Lung microvascular endothelial cell (primary cell): ENCODE results near the gene C1orf159. TPM values are rescaled to one million over a fixed set of nuclear protein-coding genes. Genes with fewer than 3 reads are reported as not detected.

Experiments used
- DNase-seq, 2 donors: peaks; one replicate each; pipeline versions ENCODE4 v3.0.0 to v3.0.0-alpha.2; 2010; ENCODE audit warnings: low read depth in 2 of 2
- total RNA-seq: library from RNA; depleted of rRNA; stranded (reverse); fragments of >200 nt; gene quantifications from 2 replicates; pipeline ENCODE4 v1.2.1, GENCODE V29; 2014

C1orf159 gene
- total RNA-seq, 1 donor from 2014 or later = 4.8 TPM

DNA sequence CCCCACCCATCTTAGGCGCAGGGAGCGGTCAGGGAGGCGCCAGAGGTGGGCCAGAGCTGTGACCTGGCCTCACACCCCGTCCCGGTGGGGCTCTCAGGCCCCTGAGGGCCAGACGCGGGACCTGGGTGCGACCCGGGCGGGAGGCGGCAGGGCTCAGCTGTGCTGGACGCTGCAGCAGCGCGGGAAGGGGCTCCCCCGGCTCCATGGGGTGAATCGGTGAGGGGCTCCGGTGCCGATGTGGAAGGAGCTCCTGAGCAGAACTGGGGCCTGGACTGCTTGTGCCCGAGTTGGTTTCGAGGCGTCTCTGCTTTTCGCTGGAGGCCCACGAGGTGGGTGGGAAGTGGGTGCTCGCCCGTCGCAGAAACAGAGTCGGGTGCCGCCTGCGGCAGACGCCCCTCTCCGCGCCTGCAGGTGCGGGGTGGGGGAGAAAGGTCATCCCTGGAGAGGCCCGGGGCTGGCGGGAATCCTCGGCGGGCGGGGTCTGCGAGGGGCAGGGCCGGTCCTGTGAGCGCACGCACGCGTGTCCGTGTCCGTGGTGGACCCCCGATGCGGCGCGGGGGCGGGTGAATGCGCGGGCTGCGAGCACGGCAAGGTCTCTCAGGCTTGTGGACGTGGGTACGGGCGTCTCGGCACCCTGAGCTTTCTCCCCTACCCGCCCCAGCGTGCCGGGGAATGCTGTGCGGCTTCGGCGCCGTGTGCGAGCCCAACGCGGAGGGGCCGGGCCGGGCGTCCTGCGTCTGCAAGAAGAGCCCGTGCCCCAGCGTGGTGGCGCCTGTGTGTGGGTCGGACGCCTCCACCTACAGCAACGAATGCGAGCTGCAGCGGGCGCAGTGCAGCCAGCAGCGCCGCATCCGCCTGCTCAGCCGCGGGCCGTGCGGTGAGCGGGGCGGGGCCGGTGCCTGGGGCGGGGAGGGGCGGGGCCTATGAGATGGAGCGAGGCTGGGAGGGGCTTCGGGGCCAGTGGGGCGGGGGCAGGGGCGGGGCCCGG is 75.6 kb downstream of the C1orf159 start:
- DNase-seq = peak; percentile 90 to 94

GRCh38 chr1:1039145-1039910 is 76.6 kb downstream of the C1orf159 start:
- no peak for DNase-seq

GRCh38 chr1:1038694-1039093 is 77.2 kb downstream of the C1orf159 start:
- no peak for DNase-seq

- DNase-seq = no peak
Observed at GRCh38 chr1:1037366-1038327, 78.2 kb downstream of the C1orf159 start.

DNA sequence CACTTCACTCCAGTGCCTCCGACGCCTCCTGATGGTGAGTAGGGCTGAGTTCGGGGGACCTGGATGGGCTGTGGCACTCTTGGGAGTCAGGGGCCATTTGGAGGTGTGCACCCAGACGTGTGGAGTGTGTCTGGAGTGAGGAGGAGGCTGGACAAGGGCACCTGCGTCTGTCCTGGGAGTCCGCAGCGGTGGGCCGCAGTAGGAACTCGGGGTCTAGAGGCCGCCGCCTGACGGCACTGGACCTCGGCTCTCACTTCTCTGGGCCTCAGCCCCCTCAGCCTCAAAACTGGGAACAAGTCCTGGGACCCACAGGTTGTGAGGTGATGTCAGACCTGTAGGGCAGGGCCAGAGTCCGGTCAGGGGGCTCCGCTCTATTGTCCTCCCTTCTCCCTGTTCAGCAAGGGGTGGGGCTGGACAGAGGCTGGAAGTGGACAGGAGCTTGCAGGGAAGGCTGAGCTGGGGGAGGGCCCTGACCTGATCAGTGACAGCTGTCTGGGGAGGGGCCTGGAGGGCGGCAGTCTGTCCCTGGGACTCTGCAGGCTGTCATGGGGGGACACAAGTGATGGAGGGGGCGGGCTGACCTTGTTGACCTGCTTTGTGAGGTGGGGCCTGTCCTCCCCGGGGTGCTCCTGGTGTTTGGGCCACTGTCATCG is 80.5 kb downstream of the C1orf159 start:
- no peak for DNase-seq

DNA sequence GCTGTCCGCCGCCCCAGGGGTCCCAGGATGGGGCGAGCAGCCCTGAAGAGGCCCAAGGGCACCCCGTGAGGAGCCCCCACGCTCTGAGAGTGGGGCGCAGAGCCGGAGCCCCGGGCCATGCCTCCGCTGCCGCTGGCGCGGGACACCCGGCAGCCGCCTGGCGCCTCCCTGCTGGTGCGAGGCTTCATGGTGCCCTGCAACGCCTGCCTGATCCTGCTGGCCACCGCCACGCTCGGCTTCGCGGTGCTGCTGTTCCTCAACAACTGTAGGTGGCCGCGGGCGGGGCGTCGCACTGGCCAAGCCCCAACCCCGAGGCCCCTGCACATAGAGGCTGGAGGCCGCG is 81.5 kb downstream of the C1orf159 start:
- no peak for DNase-seq

DNA sequence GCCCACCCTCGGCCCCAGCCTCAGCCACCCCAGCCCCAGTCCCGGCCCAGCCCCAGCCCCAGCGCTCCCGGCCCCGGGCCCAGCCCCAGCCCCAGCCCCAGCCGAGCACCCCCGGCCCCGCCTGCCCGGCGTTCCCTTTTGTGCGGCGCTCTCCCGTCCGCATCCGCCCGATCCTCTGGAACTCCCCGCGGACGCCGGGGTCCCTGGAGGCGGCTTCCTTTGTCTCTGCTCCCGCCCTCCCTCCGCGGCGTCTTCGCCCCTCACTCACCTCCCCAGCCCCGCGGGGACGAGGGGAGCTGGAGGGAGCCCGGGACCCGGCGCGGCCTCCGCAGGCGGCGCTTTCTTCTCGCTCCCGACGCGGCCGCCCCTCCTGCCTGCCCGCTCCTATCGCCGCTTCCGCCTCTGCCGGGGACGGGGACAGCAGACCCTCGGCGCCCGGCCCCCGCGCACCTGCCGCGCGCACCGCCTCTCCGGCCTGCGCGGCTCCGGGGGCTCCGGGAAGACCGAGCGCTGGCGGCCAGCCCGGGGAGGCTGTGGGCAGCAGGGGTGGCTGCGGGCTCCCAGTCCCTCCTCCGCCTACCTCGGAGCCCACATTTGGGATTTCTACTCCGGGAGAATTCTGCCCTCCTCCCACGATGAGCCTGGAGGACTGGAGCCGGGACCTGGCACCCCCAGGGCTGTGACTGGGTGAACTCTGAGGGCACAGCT is 82.0 kb downstream of the C1orf159 start:
- DNase-seq = no peak

DNA sequence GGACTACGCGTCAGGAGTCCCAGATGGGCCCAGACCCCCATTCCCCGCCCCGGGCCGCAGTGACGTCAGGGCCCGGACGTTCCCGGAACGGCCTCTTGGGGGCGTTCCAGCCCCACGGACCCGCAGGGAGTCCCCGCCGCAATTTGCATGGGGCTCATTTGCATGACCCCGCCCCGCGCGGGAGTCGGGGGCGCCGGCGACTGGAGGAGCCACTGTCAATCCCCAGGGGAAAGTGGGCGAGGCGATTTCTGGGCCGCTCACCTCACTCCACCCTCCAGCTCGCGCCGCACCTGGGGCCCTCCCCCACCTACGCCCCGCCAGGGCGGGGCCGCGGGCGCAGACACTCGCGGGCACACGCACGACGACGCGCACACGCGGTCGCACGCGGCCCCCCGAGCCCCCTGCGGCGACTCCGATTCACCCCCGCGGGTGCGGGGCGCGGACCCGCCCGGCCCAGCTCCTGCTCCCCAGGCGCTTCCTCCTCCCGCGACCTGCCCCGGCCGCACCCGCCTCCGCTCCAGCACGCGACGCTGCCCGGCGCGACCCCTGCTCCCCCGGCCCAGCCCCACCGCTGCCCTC is 82.8 kb downstream of the C1orf159 start:
- peak; percentile 60 to 87 for DNase-seq

DNA sequence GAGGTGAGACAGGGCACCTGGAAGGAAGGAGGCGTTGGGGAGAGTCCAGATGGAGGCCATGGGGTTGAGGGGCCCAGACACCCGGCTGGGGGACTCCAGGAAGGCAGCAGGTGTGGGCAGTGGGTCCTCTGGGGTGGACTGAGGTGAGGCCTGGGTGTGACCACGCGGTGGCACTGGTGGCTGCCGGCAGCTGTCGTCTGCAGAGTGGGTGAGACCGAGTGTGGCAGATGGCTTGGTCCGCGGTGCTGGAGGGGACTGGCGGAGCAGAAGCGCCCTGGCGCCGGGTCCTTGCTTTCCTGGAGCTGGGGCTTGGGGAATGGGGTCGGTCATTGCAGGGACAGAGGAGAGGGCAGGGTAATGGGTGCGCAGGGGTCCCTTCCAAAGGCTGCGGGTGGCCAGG is 83.5 kb downstream of the C1orf159 start:
- peak in 1 of 2 donors; percentile 43 for DNase-seq

Other genes with a start within 250 kb of the C1orf159 start
- not detected in 2 replicates for gene SAMD11, start 192.2 kb downstream of the C1orf159 start, total RNA-seq
- gene NOC2L, start 156.8 kb downstream of the C1orf159 start, total RNA-seq = 51.4 and 58.3 TPM in 2 replicates
- gene KLHL17, start 155.5 kb downstream of the C1orf159 start, total RNA-seq = 2.2 and 3.6 TPM in 2 replicates
- gene PLEKHN1, start 149.6 kb downstream of the C1orf159 start, total RNA-seq = under 0.01 and 0.22 TPM in 2 replicates
- not detected in 2 replicates for gene PERM1, start 134.0 kb downstream of the C1orf159 start, total RNA-seq
- 23.3 and 24.8 TPM in 2 replicates for gene HES4, start 116.0 kb downstream of the C1orf159 start, total RNA-seq
- gene ISG15, start 102.6 kb downstream of the C1orf159 start, total RNA-seq = 109 TPM in 2 replicates
- gene AGRN, start 96.0 kb downstream of the C1orf159 start, total RNA-seq = 35.7 and 53.8 TPM in 2 replicates
- gene RNF223, start 41.8 kb downstream of the C1orf159 start, total RNA-seq = not detected in 2 replicates
- gene TTLL10, start 57.8 kb upstream of the C1orf159 start, total RNA-seq = not detected in 2 replicates
- 0.22 and 0.60 TPM in 2 replicates for gene TNFRSF18, start 90.5 kb upstream of the C1orf159 start, total RNA-seq
- gene TNFRSF4, start 98.1 kb upstream of the C1orf159 start, total RNA-seq = 1.5 and 4.2 TPM in 2 replicates
- gene SDF4, start 115.9 kb upstream of the C1orf159 start, total RNA-seq = 59.3 and 93.5 TPM in 2 replicates
- 14.8 and 30.4 TPM in 2 replicates for gene B3GALT6, start 116.1 kb upstream of the C1orf159 start, total RNA-seq
- 0.20 and 0.22 TPM in 2 replicates for gene C1QTNF12, start 130.6 kb upstream of the C1orf159 start, total RNA-seq
- gene UBE2J2, start 157.8 kb upstream of the C1orf159 start, total RNA-seq = 28.1 and 34.9 TPM in 2 replicates
- gene SCNN1D, start 164.3 kb upstream of the C1orf159 start, total RNA-seq = under 0.01 and 0.20 TPM in 2 replicates
- 10.0 and 14.7 TPM in 2 replicates for gene ACAP3, start 191.8 kb upstream of the C1orf159 start, total RNA-seq
- gene PUSL1, start 192.5 kb upstream of the C1orf159 start, total RNA-seq = 6.9 and 8.1 TPM in 2 replicates
- 44.9 and 50.4 TPM in 2 replicates for gene INTS11, start 208.6 kb upstream of the C1orf159 start, total RNA-seq
- 10.7 and 16.3 TPM in 2 replicates for gene CPTP, start 208.7 kb upstream of the C1orf159 start, total RNA-seq
- under 0.01 and 0.20 TPM in 2 replicates for gene TAS1R3, start 215.2 kb upstream of the C1orf159 start, total RNA-seq
- 19.4 and 39.7 TPM in 2 replicates for gene DVL1, start 233.3 kb upstream of the C1orf159 start, total RNA-seq
- 0.20 and 0.44 TPM in 2 replicates for gene MXRA8, start 242.5 kb upstream of the C1orf159 start, total RNA-seq